Motor neuron (in vitro differentiated cells): ENCODE measurements around the gene NEDD9. TPM values are rescaled to one million over a fixed set of nuclear protein-coding genes. Genes with fewer than 3 reads are reported as not detected.

ENCODE experiments used
- ATAC-seq, 8 experiments: fragments of 200-7000 bp; cut with Tn5 transposase; replicated peaks in 6 of 8; 2 replicates each; pipeline ENCODE4 v1.8.0; 2021; ENCODE audit warnings: mild to moderate bottlenecking in 8 of 8, moderate library complexity in 8 of 8
- H3K27ac ChIP-seq, 2 donors: fragments of 250-450 bp; sonication (Bioruptor Pico); 2 replicates each; pipeline ENCODE4 v1.9.0; 2021; ENCODE audit warnings: antibody characterized with exemption in 2 of 2, mild to moderate bottlenecking in 2 of 2, moderate library complexity in 1 of 2
- H3K4me1 ChIP-seq, 2 donors: fragments of 250-450 bp; sonication (Bioruptor Pico); replicated peaks in 1 of 2; 2 replicates each; pipeline ENCODE4 v1.6.1; 2021; ENCODE audit warnings: antibody characterized with exemption in 2 of 2, mild to moderate bottlenecking in 2 of 2, moderate library complexity in 1 of 2
- H3K4me3 ChIP-seq, 5 donors: fragments of 250-450 bp; sonication (Bioruptor Pico); 2 replicates each; pipeline ENCODE4 v1.9.0; 2021; ENCODE audit warnings: antibody characterized with exemption in 5 of 5, mild to moderate bottlenecking in 5 of 5, moderate library complexity in 4 of 5
- WGBS, 10 experiments: fragments of 450-650 bp; shearing (Covaris generic); methylation state at CpG; one replicate each; pipeline ENCODE4 v1.0.0; 2022; 5-methylcytosine and 5-hydroxymethylcytosine counted together
- in situ Hi-C, 9 experiments: fragments of 400-800 bp; cut with MboI; loops; one replicate each; pipeline ENCODE4 v1.15.0; 2021; ENCODE audit warnings: low sequenced_read_pairs in 9 of 9, low pct_unique_long_range_greater_than_20kb in 2 of 9; ENCODE audit not compliant: unreplicated experiment in 9 of 9
- total RNA-seq, 8 experiments: library from RNA; unstranded; fragments of 300-600 nt; gene quantifications; 2 replicates each; pipeline versions ENCODE4 v1.2.3 to v1.2.4, GENCODE V29; 2022

Gene NEDD9
- total RNA-seq, 8 experiments from 2014 or later = 1.4 to 48.0 (median 6.5) TPM

GRCh38 chr6:11218538-11219399 lies 13.7 kb downstream of the NEDD9 start:
- Histone ChIP-seq H3K4me3 (no peak overlapping the region), H3K27ac (peak overlapping the region in 1 of 2 donors; percentile 16), H3K4me1 (peaks cover 32 to 46% of the 10 kb centered on the region in 2 donors)
- peak in 4 of 8 experiments; percentile 32 to 79 (median 61) for ATAC-seq
- in situ Hi-C loops = no loop called here
- 72 to 100% (median 89%) methylated on average over 1 to 12 of the region's 12 CpGs for WGBS, 10 experiments

- H3K4me3 ChIP-seq = no peak overlapping the region
- in situ Hi-C loops = no loop called here
- H3K27ac ChIP-seq = no peak overlapping the region
- ATAC-seq = no peak
- 80 to 100% (median 92%) methylated on average over 1 to 3 of the region's 3 CpGs for WGBS, 10 experiments
- H3K4me1 ChIP-seq = peaks cover 36 to 47% of the 10 kb centered on the region in 2 donors
These were observed 14.4 kb downstream of the NEDD9 start for GRCh38 chr6:11218102-11218442.

GRCh38 chr6:11217360-11218101 lies 14.9 kb downstream of the NEDD9 start:
- WGBS, 10 experiments = 0 to 100% (median 88%) methylated on average over 1 to 4 of the region's 4 CpGs
- Histone ChIP-seq H3K4me3 (no peak overlapping the region), H3K27ac (no peak overlapping the region), H3K4me1 (peaks cover 34 to 43% of the 10 kb centered on the region in 2 donors)
- in situ Hi-C loops = no loop called here
- no peak for ATAC-seq

GRCh38 chr6:11215773-11216172 lies 16.7 kb downstream of the NEDD9 start:
- whole genome bisulfite sequencing, 10 experiments = 85 to 93% (median 90%) methylated on average over 2 to 5 of the region's 7 CpGs; no CpG with 5 or more reads in 7 of the 10 experiments
- Histone ChIP-seq H3K27ac (no peak overlapping the region), H3K4me1 (peaks cover 24 to 38% of the 10 kb centered on the region in 2 donors), H3K4me3 (no peak overlapping the region)
- ATAC-seq = peak in 3 of 8 experiments; percentile 9 to 27 (median 12)
- in situ Hi-C loops = no loop called here

GRCh38 chr6:11214901-11215300 lies 17.6 kb downstream of the NEDD9 start:
- Histone ChIP-seq H3K27ac (no peak overlapping the region), H3K4me3 (no peak overlapping the region), H3K4me1 (peaks cover 24 to 35% of the 10 kb centered on the region in 2 donors)
- 60 to 100% (median 80%) methylated on average over 1 to 9 of the region's 9 CpGs; no CpG with 5 or more reads in 1 of the 10 experiments for WGBS, 10 experiments
- ATAC-seq = no peak
- in situ Hi-C loops = no loop called here

- in situ Hi-C loops = no loop called here
- no peak overlapping the region for H3K4me3 ChIP-seq
These were observed 18.2 kb downstream of the NEDD9 start for GRCh38 chr6:11214084-11214833.

GRCh38 chr6:11213422-11214021 lies 18.9 kb downstream of the NEDD9 start:
- H3K4me3 ChIP-seq = no peak overlapping the region
- in situ Hi-C loops = no loop called here
- H3K4me1 ChIP-seq = peaks cover 10 to 21% of the 10 kb centered on the region in 2 donors
- 51 to 100% (median 83%) methylated on average over 1 to 12 of the region's 12 CpGs for WGBS, 10 experiments
- peak in 5 of 8 experiments; percentile 33 to 68 (median 50) for ATAC-seq
- H3K27ac ChIP-seq = no peak overlapping the region

More at GRCh38 chr6:11214084-11214833, 18.2 kb downstream of the NEDD9 start:
- ATAC-seq = peak in 3 of 8 experiments; percentile 18 to 71 (median 54)
- Histone ChIP-seq H3K4me1 (peaks cover 17 to 28% of the 10 kb centered on the region in 2 donors), H3K27ac (no peak overlapping the region)
- 66 to 100% (median 87%) methylated on average over 2 to 15 of the region's 16 CpGs for WGBS, 10 experiments

GRCh38 chr6:11212664-11213063 lies 19.8 kb downstream of the NEDD9 start:
- ATAC-seq = peak in 2 of 8 experiments; percentile 65 to 75
- Histone ChIP-seq H3K4me1 (peaks cover 10 to 17% of the 10 kb centered on the region in 2 donors), H3K27ac (no peak overlapping the region), H3K4me3 (no peak overlapping the region)
- WGBS, 10 experiments = 0 to 100% (median 60%) methylated on average over 1 to 4 of the region's 4 CpGs; no CpG with 5 or more reads in 1 of the 10 experiments
- in situ Hi-C loops = no loop called here

- WGBS, 10 experiments = 80 to 100% (median 100%) methylated on average over 1 to 2 of the region's 2 CpGs; no CpG with 5 or more reads in 6 of the 10 experiments
- H3K4me3 ChIP-seq = no peak overlapping the region
These were observed 21.2 kb downstream of the NEDD9 start for GRCh38 chr6:11211254-11211653.

GRCh38 chr6:11210386-11211138 lies 21.9 kb downstream of the NEDD9 start:
- Histone ChIP-seq H3K27ac (no peak overlapping the region), H3K4me3 (no peak overlapping the region), H3K4me1 (peaks cover 10 to 24% of the 10 kb centered on the region in 2 donors)
- ATAC-seq = peak in 3 of 8 experiments; percentile 20 to 60 (median 50)
- 0 to 100% (median 93%) methylated on average over 1 of the region's 2 CpGs; no CpG with 5 or more reads in 4 of the 10 experiments for WGBS, 10 experiments
- in situ Hi-C loops = no loop called here

More at GRCh38 chr6:11211254-11211653, 21.2 kb downstream of the NEDD9 start:
- H3K4me1 ChIP-seq = peaks cover 10 to 27% of the 10 kb centered on the region in 2 donors
- no peak overlapping the region for H3K27ac ChIP-seq
- in situ Hi-C loops = no loop called here
- no peak for ATAC-seq

- peaks cover 10 to 23% of the 10 kb centered on the region in 2 donors for H3K4me1 ChIP-seq
- H3K4me3 ChIP-seq = no peak overlapping the region
- WGBS, 10 experiments = 0 to 100% (median 92%) methylated on average over 1 of the region's 1 CpG; no CpG with 5 or more reads in 7 of the 10 experiments
- in situ Hi-C loops = no loop called here
- ATAC-seq = peak in 2 of 8 experiments; percentile 3 to 12
- H3K27ac ChIP-seq = no peak overlapping the region
These were observed 22.6 kb downstream of the NEDD9 start for GRCh38 chr6:11209906-11210305.

GRCh38 chr6:11209369-11209768 lies 23.1 kb downstream of the NEDD9 start:
- Histone ChIP-seq H3K4me3 (no peak overlapping the region), H3K27ac (no peak overlapping the region), H3K4me1 (peaks cover 10 to 21% of the 10 kb centered on the region in 2 donors)
- ATAC-seq = no peak
- in situ Hi-C loops = no loop called here
- WGBS, 10 experiments = 60 to 98% (median 91%) methylated on average over 2 to 5 of the region's 5 CpGs
